Liver (tissue), 3 donors: Measurements from ENCODE around the gene TRERF1.

Experiments used
- GABPA ChIP-seq, 2 donors: IDR thresholded peaks in 1 of 2; conservative IDR thresholded peaks in 1 of 2; 2 replicates each; pipeline ENCODE4 v1.6.1; 2016; ENCODE audit warnings: antibody characterized with exemption in 2 of 2, mild to moderate bottlenecking in 1 of 2, moderate library complexity in 1 of 2
- HNF4G ChIP-seq: IDR thresholded peaks from 2 replicates; pipeline ENCODE4 v1.6.1; 2016; ENCODE audit warnings: antibody characterized with exemption
- JUND ChIP-seq, 2 donors: IDR thresholded peaks; 2 replicates each; pipeline ENCODE4 v1.6.1; 2016; ENCODE audit warnings: antibody characterized with exemption in 2 of 2
- RAD21 ChIP-seq, 2 donors: IDR thresholded peaks; 2 replicates each; pipeline ENCODE4 v1.6.1; 2016; ENCODE audit warnings: antibody characterized with exemption in 2 of 2, mild to moderate bottlenecking in 2 of 2
- RXRA ChIP-seq, 2 donors: IDR thresholded peaks; 2 replicates each; pipeline ENCODE4 v1.6.1; 2017 to 2018; ENCODE audit warnings: antibody characterized with exemption in 2 of 2, mild to moderate bottlenecking in 1 of 2
- SP1 ChIP-seq: IDR thresholded peaks from 2 replicates; pipeline ENCODE4 v1.6.1; 2018; ENCODE audit warnings: antibody characterized with exemption, mild to moderate bottlenecking
- TAF1 ChIP-seq: conservative IDR thresholded peaks from 2 replicates; pipeline ENCODE4 v1.6.1; 2016; ENCODE audit warnings: antibody characterized with exemption, mild to moderate bottlenecking
- TF ChIP-seq, protein P1 (sequence below): IDR thresholded peaks from 2 replicates; pipeline ENCODE4 v1.6.1; 2016; ENCODE audit warnings: antibody characterized with exemption
- TF ChIP-seq, protein P2 (sequence below): fragments of 150-350 bp; IDR thresholded peaks from 2 replicates; pipeline ENCODE4 v1.5.1; 2017; ENCODE audit warnings: improper control_type of control experiment, low read depth, low read length; ENCODE audit not compliant: missing input control
- TF ChIP-seq, protein P3 (sequence below): IDR thresholded peaks from 2 replicates; pipeline ENCODE4 v1.6.1; 2016; ENCODE audit warnings: antibody characterized with exemption
- donor health status: healthy.
- donor health status: healthy.

DNA sequence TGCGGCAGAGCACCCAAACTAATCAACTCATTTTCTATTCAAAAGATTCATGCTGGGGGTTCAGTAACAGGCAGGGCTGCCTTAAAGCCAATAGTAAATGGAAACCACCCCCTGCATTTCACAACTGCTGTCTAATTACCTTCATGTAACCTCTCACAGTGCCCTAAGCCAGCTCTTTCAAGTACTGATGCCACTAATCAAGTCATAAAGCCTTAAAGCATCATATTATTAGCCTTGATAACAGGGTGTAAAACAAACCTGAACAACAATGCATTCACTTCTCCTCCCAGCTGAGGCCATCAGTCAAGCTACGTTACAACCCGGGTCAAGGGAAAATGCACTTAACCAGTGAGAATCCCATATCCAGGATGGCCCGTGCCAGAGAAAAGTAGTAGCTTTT is 33.0 kb downstream of the TRERF1 start:
- TF ChIP-seq, protein P1, sequence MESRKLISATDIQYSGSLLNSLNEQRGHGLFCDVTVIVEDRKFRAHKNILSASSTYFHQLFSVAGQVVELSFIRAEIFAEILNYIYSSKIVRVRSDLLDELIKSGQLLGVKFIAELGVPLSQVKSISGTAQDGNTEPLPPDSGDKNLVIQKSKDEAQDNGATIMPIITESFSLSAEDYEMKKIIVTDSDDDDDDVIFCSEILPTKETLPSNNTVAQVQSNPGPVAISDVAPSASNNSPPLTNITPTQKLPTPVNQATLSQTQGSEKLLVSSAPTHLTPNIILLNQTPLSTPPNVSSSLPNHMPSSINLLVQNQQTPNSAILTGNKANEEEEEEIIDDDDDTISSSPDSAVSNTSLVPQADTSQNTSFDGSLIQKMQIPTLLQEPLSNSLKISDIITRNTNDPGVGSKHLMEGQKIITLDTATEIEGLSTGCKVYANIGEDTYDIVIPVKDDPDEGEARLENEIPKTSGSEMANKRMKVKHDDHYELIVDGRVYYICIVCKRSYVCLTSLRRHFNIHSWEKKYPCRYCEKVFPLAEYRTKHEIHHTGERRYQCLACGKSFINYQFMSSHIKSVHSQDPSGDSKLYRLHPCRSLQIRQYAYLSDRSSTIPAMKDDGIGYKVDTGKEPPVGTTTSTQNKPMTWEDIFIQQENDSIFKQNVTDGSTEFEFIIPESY, result no peak
- TF ChIP-seq, protein P2, sequence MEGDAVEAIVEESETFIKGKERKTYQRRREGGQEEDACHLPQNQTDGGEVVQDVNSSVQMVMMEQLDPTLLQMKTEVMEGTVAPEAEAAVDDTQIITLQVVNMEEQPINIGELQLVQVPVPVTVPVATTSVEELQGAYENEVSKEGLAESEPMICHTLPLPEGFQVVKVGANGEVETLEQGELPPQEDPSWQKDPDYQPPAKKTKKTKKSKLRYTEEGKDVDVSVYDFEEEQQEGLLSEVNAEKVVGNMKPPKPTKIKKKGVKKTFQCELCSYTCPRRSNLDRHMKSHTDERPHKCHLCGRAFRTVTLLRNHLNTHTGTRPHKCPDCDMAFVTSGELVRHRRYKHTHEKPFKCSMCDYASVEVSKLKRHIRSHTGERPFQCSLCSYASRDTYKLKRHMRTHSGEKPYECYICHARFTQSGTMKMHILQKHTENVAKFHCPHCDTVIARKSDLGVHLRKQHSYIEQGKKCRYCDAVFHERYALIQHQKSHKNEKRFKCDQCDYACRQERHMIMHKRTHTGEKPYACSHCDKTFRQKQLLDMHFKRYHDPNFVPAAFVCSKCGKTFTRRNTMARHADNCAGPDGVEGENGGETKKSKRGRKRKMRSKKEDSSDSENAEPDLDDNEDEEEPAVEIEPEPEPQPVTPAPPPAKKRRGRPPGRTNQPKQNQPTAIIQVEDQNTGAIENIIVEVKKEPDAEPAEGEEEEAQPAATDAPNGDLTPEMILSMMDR, result no peak
- TF ChIP-seq TAF1 (no peak), JUND (IDR thresholded peaks at IDR 0.05) (no peak), SP1 (no peak), HNF4G (no peak), RAD21 (IDR thresholded peaks at IDR 0.05) (no peak), GABPA (IDR thresholded peaks at IDR 0.05 in 1 of 2, conservative IDR thresholded peaks at IDR 0.05 in 1 of 2) (no peak), RXRA (IDR thresholded peaks at IDR 0.05) (no peak)
- TF ChIP-seq, protein P3, sequence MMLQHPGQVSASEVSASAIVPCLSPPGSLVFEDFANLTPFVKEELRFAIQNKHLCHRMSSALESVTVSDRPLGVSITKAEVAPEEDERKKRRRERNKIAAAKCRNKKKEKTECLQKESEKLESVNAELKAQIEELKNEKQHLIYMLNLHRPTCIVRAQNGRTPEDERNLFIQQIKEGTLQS, result no peak
